ENCODE data around the gene LRRC27. TPM values are rescaled to one million over a fixed set of nuclear protein-coding genes. Genes with fewer than 3 reads are reported as not detected.

LRRC27 gene
- total RNA-seq = 1 to 10 TPM; 3.3 to 3.8 TPM

DNA sequence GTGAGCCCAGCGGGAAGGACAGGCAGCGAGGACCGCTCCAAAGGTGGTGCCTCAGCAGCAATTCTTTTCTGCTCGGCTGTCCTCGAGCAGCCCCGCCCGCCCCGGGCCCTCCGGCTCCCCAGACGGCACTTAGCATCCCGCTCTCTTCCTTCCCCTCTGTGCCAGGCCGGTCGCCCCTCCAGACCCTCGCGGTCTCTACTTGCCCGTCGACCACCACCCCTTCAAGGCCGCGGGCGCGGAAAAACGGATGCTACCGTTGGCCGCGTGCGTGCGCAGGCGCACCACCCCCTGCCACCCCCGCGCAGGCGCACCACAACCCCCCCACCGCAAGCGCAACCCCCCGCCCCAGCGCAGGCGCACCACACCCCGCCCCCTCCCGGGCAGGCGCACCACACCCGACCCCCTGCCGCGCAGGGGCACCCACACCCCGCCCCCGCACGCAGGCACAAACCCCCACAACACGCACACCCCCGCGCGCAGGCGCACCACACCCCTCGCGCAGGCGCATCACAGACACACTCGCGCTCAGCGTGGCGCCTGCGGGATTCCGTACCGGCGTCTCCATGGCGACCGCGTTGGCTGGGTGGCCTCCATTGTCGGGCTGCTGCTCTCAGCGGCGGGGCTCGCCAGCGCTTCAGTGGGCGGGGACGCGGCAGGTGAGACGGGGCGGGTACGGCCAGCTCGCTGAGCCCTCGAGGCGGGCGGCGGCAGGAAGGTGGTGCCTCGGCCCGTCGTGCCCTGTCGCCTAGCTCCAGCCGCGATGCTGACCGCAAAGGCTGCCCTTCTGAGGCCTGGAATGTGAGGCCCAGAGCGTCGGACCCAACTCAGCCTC, at the start of gene LRRC27:
Gene LRRC27, plus strand, starts transcription at position 593 of the 832 bp plus-strand sequence. CDS start 1,332 bp downstream, outside the sequence.
- DNase-seq = peak; percentile 99
- H3K27me3 Mint-ChIP-seq (ENCODE audit: low read depth) = no peaks in the 10 kb centered on the region
- H3K4me1 Mint-ChIP-seq (ENCODE audit: low read depth) = peaks cover 57% of the 10 kb centered on the region
- peak within 1 kb of the TSS; percentile 93 for H3K27ac Mint-ChIP-seq
- peak; percentile 91 for ATAC-seq
- CTCF ChIA-PET = interaction anchor here (1.7 kb wide), 1 partner anchor 99 kb away, joined by 3 read pairs; no protein-coding TSS in a partner anchor
- no peaks in the 10 kb centered on the region for H3K9me3 Mint-ChIP-seq (ENCODE audit: insufficient read depth)
- H3K4me3 Mint-ChIP-seq = peak within 1 kb of the TSS; percentile 84
- peaks cover 36% of the 10 kb centered on the region for H3K36me3 Mint-ChIP-seq (ENCODE audit: low read depth)
- POLR2A ChIA-PET = no interaction called here

GRCh38 chr10:132282667-132283603, 49.1 kb upstream of the LRRC27 start:
- Mint-ChIP-seq H3K27ac (no peak overlapping the region), H3K4me1 (ENCODE audit: low read depth) (peaks cover 2% of the 10 kb centered on the region), H3K9me3 (ENCODE audit: insufficient read depth) (no peaks in the 10 kb centered on the region), H3K36me3 (ENCODE audit: low read depth) (no peaks in the 10 kb centered on the region), H3K27me3 (ENCODE audit: low read depth) (peaks cover 7% of the 10 kb centered on the region), H3K4me3 (no peak overlapping the region)
- no peak for DNase-seq
- ChIA-PET CTCF (no interaction called here), POLR2A (no interaction called here)
- no peak for ATAC-seq

DNA sequence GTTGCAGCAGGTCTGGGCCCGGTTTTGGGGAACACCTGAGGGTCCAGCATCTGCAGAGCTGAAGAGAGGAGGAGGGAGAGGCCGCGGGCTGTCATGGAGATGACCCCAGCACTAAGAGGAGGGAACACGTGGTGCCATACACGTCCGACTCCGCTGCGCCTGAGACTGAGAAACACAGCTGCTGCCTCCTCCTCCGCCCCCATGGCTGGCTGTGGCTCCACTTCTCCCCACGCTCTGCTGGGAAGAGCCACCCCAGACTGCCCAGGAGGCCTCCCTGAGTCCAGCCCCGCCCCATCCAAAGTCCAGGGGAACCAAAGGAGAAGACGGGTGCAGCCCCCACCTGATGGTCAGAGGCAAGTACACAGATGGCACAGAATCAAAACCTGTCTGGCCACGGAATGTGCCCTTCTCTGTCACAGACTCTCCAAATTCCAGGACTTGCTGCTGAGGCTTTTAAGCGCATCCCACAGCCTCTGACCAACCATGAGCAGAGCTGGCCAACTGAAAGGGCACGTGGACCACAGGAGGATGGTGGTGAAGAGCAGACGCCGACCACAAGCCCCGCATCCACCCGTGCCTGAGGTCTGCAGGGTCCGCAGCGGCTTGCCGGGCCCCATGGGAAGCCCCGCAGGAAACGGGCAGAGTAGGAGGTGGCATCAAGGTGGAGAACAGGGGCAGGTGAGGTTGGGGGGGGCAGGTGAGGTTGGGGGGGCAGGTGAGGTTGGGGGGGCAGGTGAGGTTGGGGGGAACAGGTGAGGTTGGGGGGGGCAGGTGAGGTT, 48.2 kb upstream of the LRRC27 start:
- peaks cover 11% of the 10 kb centered on the region for H3K27me3 Mint-ChIP-seq (ENCODE audit: low read depth)
- no peak overlapping the region for H3K4me3 Mint-ChIP-seq
- no peak overlapping the region for H3K27ac Mint-ChIP-seq
- DNase-seq (no peak), ATAC-seq (no peak)
- POLR2A ChIA-PET = no interaction called here
- H3K36me3 Mint-ChIP-seq (ENCODE audit: low read depth) = no peaks in the 10 kb centered on the region
- CTCF ChIA-PET = no interaction called here
- peaks cover 2% of the 10 kb centered on the region for H3K4me1 Mint-ChIP-seq (ENCODE audit: low read depth)
- H3K9me3 Mint-ChIP-seq (ENCODE audit: insufficient read depth) = no peaks in the 10 kb centered on the region

DNA sequence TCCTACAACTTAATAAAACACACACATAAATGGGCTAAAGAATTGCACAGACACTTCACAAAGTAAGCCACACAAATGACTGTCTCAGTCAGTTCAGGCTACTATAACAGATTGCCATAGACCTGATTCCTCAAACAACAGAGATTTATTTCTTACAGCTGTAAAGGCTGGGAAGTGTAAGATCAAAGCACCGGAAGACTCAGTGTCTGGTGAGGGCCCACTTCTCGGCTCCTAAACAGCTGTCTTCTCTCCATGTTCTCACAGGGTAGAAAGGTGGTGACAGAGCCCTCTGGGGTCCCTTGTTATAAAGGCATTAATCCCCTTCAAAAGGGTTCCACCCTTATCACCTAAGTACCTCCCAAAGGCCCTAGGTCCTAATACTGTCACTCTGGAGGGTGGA, 42.6 kb upstream of the LRRC27 start:
- no peaks in the 10 kb centered on the region for H3K36me3 Mint-ChIP-seq (ENCODE audit: low read depth)
- ChIA-PET CTCF (interaction anchor here (1.2 kb wide), 1 partner anchor 9 kb away, joined by 4 read pairs; no protein-coding TSS in a partner anchor), POLR2A (no interaction called here)
- H3K27ac Mint-ChIP-seq = no peak overlapping the region
- ATAC-seq (no peak), DNase-seq (no peak)
- peaks cover 11% of the 10 kb centered on the region for H3K27me3 Mint-ChIP-seq (ENCODE audit: low read depth)
- H3K4me1 Mint-ChIP-seq (ENCODE audit: low read depth) = no peaks in the 10 kb centered on the region
- H3K4me3 Mint-ChIP-seq = no peak overlapping the region
- no peaks in the 10 kb centered on the region for H3K9me3 Mint-ChIP-seq (ENCODE audit: insufficient read depth)

- no peak for DNase-seq
- ChIA-PET CTCF (interaction anchor here (0.6 kb wide), 1 partner anchor 82 kb away, joined by 3 read pairs; no protein-coding TSS in a partner anchor), POLR2A (no interaction called here)
- Mint-ChIP-seq H3K9me3 (ENCODE audit: insufficient read depth) (no peaks in the 10 kb centered on the region), H3K27ac (no peak overlapping the region), H3K4me3 (no peak overlapping the region), H3K27me3 (ENCODE audit: low read depth) (peaks cover 8% of the 10 kb centered on the region), H3K4me1 (ENCODE audit: low read depth) (peaks cover 3% of the 10 kb centered on the region), H3K36me3 (ENCODE audit: low read depth) (no peaks in the 10 kb centered on the region)
- ATAC-seq = no peak
These were observed 41.4 kb upstream of the LRRC27 start for GRCh38 chr10:132290631-132291030.

- Mint-ChIP-seq H3K4me1 (ENCODE audit: low read depth) (peaks cover 3% of the 10 kb centered on the region), H3K36me3 (ENCODE audit: low read depth) (no peaks in the 10 kb centered on the region), H3K27ac (no peak overlapping the region), H3K4me3 (no peak overlapping the region), H3K9me3 (ENCODE audit: insufficient read depth) (no peaks in the 10 kb centered on the region), H3K27me3 (ENCODE audit: low read depth) (peaks cover 8% of the 10 kb centered on the region)
- ChIA-PET POLR2A (no interaction called here), CTCF (no interaction called here)
- no peak for ATAC-seq
- no peak for DNase-seq
These were observed 40.2 kb upstream of the LRRC27 start for GRCh38 chr10:132291826-132292225.

- POLR2A ChIA-PET = no interaction called here
- peaks cover 7% of the 10 kb centered on the region for H3K4me1 Mint-ChIP-seq (ENCODE audit: low read depth)
- DNase-seq (no peak), ATAC-seq (no peak)
- H3K27ac Mint-ChIP-seq = no peak overlapping the region
- CTCF ChIA-PET = no interaction called here
- no peak overlapping the region for H3K4me3 Mint-ChIP-seq
- no peaks in the 10 kb centered on the region for H3K9me3 Mint-ChIP-seq (ENCODE audit: insufficient read depth)
- H3K27me3 Mint-ChIP-seq (ENCODE audit: low read depth) = peaks cover 5% of the 10 kb centered on the region
- H3K36me3 Mint-ChIP-seq (ENCODE audit: low read depth) = no peaks in the 10 kb centered on the region
These were observed 39.4 kb upstream of the LRRC27 start for GRCh38 chr10:132292287-132293200.

- POLR2A ChIA-PET = no interaction called here
- H3K9me3 Mint-ChIP-seq (ENCODE audit: insufficient read depth) = no peaks in the 10 kb centered on the region
- ATAC-seq (no peak), DNase-seq (no peak)
- no peak overlapping the region for H3K4me3 Mint-ChIP-seq
- no peaks in the 10 kb centered on the region for H3K36me3 Mint-ChIP-seq (ENCODE audit: low read depth)
- peaks cover 9% of the 10 kb centered on the region for H3K4me1 Mint-ChIP-seq (ENCODE audit: low read depth)
- CTCF ChIA-PET = no interaction called here
- H3K27ac Mint-ChIP-seq = no peak overlapping the region
- H3K27me3 Mint-ChIP-seq (ENCODE audit: low read depth) = no peaks in the 10 kb centered on the region
These were observed 38.7 kb upstream of the LRRC27 start for GRCh38 chr10:132293201-132293812.

GRCh38 chr10:132293813-132294520, 38.0 kb upstream of the LRRC27 start:
- no peaks in the 10 kb centered on the region for H3K36me3 Mint-ChIP-seq (ENCODE audit: low read depth)
- DNase-seq (no peak), ATAC-seq (no peak)
- CTCF ChIA-PET = no interaction called here
- no peaks in the 10 kb centered on the region for H3K27me3 Mint-ChIP-seq (ENCODE audit: low read depth)
- no peak overlapping the region for H3K27ac Mint-ChIP-seq
- H3K4me1 Mint-ChIP-seq (ENCODE audit: low read depth) = peaks cover 9% of the 10 kb centered on the region
- no peaks in the 10 kb centered on the region for H3K9me3 Mint-ChIP-seq (ENCODE audit: insufficient read depth)
- H3K4me3 Mint-ChIP-seq = no peak overlapping the region
- POLR2A ChIA-PET = no interaction called here

- CTCF ChIA-PET = no interaction called here
- H3K36me3 Mint-ChIP-seq (ENCODE audit: low read depth) = no peaks in the 10 kb centered on the region
- POLR2A ChIA-PET = no interaction called here
- no peaks in the 10 kb centered on the region for H3K9me3 Mint-ChIP-seq (ENCODE audit: insufficient read depth)
- no peaks in the 10 kb centered on the region for H3K27me3 Mint-ChIP-seq (ENCODE audit: low read depth)
- no peak overlapping the region for H3K27ac Mint-ChIP-seq
- peaks cover 9% of the 10 kb centered on the region for H3K4me1 Mint-ChIP-seq (ENCODE audit: low read depth)
- DNase-seq (no peak), ATAC-seq (no peak)
- H3K4me3 Mint-ChIP-seq = no peak overlapping the region
These were observed 37.3 kb upstream of the LRRC27 start for GRCh38 chr10:132294561-132295318.
